WTC11 (cell line): ENCODE data around the gene NHS.

Experiments
- CREB1 ChIP-seq: sonication (generic); formaldehyde crosslinking; IDR thresholded peaks from 2 replicates; pipeline ENCODE4 v1.8.0; 2023; ENCODE audit warnings: mild to moderate bottlenecking, missing genetic modification reagents
- JAZF1 ChIP-seq: fragments of 250-450 bp; sonication (Bioruptor Pico); IDR thresholded peaks from 2 replicates; pipeline ENCODE4 v1.9.0; 2021; ENCODE audit warnings: moderate library complexity, mild to moderate bottlenecking, inconsistent platforms
- OVOL2 ChIP-seq: fragments of 250-450 bp; sonication (Bioruptor Pico); IDR thresholded peaks from 2 replicates; pipeline ENCODE4 v1.9.0; 2021; ENCODE audit warnings: mild to moderate bottlenecking, borderline replicate concordance
- RELA ChIP-seq: sonication (generic); formaldehyde crosslinking; IDR thresholded peaks from 2 replicates; pipeline ENCODE4 v1.8.1; 2022; ENCODE audit warnings: missing genetic modification reagents, mild to moderate bottlenecking, borderline replicate concordance
- SMAD3 ChIP-seq: sonication (generic); formaldehyde crosslinking; IDR thresholded peaks from 2 replicates; pipeline ENCODE4 v1.8.0; 2022; ENCODE audit warnings: missing genetic modification reagents, mild to moderate bottlenecking, borderline replicate concordance
- SP1 ChIP-seq: sonication (generic); formaldehyde crosslinking; conservative IDR thresholded peaks from 2 replicates; pipeline ENCODE4 v1.8.1; 2022; ENCODE audit warnings: missing genetic modification reagents
- TF ChIP-seq, protein P1 (sequence below): fragments of 200-600 bp; IDR thresholded peaks from 2 replicates; pipeline ENCODE4 v1.8.0; 2022; ENCODE audit warnings: antibody characterized with exemption
- TF ChIP-seq, protein P2 (sequence below): sonication (generic); formaldehyde crosslinking; IDR thresholded peaks from 2 replicates; pipeline ENCODE4 v1.8.1; 2022; ENCODE audit warnings: mild to moderate bottlenecking, missing genetic modification reagents, moderate library complexity, borderline replicate concordance
- TF ChIP-seq, protein P3 (sequence below): sonication (generic); formaldehyde crosslinking; IDR thresholded peaks from 2 replicates; pipeline ENCODE4 v1.8.1; 2023; ENCODE audit warnings: mild to moderate bottlenecking, missing genetic modification reagents, borderline replicate concordance

GRCh38 chrX:17597836-17598439 lies 222.9 kb downstream of the NHS start:
- TF ChIP-seq SMAD3 (CRISPR knock-in tag) (no peak), CREB1 (CRISPR knock-in tag) (no peak), SP1 (no peak), RELA (CRISPR knock-in tag) (no peak), OVOL2 (no peak), JAZF1 (CRISPR knock-in tag) (no peak)
- TF ChIP-seq, protein P1, sequence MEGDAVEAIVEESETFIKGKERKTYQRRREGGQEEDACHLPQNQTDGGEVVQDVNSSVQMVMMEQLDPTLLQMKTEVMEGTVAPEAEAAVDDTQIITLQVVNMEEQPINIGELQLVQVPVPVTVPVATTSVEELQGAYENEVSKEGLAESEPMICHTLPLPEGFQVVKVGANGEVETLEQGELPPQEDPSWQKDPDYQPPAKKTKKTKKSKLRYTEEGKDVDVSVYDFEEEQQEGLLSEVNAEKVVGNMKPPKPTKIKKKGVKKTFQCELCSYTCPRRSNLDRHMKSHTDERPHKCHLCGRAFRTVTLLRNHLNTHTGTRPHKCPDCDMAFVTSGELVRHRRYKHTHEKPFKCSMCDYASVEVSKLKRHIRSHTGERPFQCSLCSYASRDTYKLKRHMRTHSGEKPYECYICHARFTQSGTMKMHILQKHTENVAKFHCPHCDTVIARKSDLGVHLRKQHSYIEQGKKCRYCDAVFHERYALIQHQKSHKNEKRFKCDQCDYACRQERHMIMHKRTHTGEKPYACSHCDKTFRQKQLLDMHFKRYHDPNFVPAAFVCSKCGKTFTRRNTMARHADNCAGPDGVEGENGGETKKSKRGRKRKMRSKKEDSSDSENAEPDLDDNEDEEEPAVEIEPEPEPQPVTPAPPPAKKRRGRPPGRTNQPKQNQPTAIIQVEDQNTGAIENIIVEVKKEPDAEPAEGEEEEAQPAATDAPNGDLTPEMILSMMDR, result no peak
- TF ChIP-seq, protein P2, sequence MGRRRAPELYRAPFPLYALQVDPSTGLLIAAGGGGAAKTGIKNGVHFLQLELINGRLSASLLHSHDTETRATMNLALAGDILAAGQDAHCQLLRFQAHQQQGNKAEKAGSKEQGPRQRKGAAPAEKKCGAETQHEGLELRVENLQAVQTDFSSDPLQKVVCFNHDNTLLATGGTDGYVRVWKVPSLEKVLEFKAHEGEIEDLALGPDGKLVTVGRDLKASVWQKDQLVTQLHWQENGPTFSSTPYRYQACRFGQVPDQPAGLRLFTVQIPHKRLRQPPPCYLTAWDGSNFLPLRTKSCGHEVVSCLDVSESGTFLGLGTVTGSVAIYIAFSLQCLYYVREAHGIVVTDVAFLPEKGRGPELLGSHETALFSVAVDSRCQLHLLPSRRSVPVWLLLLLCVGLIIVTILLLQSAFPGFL, result no peak
- TF ChIP-seq, protein P3, sequence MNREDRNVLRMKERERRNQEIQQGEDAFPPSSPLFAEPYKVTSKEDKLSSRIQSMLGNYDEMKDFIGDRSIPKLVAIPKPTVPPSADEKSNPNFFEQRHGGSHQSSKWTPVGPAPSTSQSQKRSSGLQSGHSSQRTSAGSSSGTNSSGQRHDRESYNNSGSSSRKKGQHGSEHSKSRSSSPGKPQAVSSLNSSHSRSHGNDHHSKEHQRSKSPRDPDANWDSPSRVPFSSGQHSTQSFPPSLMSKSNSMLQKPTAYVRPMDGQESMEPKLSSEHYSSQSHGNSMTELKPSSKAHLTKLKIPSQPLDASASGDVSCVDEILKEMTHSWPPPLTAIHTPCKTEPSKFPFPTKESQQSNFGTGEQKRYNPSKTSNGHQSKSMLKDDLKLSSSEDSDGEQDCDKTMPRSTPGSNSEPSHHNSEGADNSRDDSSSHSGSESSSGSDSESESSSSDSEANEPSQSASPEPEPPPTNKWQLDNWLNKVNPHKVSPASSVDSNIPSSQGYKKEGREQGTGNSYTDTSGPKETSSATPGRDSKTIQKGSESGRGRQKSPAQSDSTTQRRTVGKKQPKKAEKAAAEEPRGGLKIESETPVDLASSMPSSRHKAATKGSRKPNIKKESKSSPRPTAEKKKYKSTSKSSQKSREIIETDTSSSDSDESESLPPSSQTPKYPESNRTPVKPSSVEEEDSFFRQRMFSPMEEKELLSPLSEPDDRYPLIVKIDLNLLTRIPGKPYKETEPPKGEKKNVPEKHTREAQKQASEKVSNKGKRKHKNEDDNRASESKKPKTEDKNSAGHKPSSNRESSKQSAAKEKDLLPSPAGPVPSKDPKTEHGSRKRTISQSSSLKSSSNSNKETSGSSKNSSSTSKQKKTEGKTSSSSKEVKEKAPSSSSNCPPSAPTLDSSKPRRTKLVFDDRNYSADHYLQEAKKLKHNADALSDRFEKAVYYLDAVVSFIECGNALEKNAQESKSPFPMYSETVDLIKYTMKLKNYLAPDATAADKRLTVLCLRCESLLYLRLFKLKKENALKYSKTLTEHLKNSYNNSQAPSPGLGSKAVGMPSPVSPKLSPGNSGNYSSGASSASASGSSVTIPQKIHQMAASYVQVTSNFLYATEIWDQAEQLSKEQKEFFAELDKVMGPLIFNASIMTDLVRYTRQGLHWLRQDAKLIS (CRISPR knock-in tag), result no peak
